Measurements from ENCODE around the gene OR1S2.

Gene OR1S2

DNA sequence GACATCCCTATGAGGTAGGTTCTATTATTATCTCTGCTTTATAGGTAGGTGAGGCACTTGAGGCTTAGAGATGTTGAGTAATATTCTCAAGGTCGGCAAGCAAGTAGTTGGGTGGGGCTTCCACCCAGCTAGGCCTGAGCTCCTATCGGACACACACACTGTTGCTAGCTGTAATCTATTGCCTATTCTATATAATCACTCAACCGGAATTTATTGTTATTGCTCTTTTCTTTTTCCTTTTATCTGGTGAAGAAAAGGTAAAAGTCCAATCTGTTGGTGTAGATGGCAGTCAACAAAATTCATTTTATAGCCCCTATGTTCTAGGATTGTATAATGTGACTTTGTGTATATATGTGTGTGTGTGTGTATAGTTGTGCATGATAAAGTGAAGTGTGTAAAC lies 11.7 kb downstream of the OR1S2 start:
- Histone ChIP-seq H3K79me2 (no peaks in the 10 kb centered on the region), H3K4me2 (ENCODE audit: low read length) (no peak overlapping the region), H3K9me3 (ENCODE audit: control insufficient read depth, low read length) (no peaks in the 10 kb centered on the region), H3K9ac (no peak overlapping the region), H3K27ac (no peak overlapping the region), H3K36me3 (ENCODE audit: control insufficient read depth, insufficient read depth, low read length) (no peaks in the 10 kb centered on the region), H3K4me1 (no peaks in the 10 kb centered on the region), H3K27me3 (ENCODE audit: control insufficient read depth, insufficient read depth, low read length) (no peaks in the 10 kb centered on the region), H3K4me3 (ENCODE audit: low read depth, low read length) (no peak overlapping the region), H2AFZ (no peak overlapping the region)
- TF ChIP-seq, protein P1, sequence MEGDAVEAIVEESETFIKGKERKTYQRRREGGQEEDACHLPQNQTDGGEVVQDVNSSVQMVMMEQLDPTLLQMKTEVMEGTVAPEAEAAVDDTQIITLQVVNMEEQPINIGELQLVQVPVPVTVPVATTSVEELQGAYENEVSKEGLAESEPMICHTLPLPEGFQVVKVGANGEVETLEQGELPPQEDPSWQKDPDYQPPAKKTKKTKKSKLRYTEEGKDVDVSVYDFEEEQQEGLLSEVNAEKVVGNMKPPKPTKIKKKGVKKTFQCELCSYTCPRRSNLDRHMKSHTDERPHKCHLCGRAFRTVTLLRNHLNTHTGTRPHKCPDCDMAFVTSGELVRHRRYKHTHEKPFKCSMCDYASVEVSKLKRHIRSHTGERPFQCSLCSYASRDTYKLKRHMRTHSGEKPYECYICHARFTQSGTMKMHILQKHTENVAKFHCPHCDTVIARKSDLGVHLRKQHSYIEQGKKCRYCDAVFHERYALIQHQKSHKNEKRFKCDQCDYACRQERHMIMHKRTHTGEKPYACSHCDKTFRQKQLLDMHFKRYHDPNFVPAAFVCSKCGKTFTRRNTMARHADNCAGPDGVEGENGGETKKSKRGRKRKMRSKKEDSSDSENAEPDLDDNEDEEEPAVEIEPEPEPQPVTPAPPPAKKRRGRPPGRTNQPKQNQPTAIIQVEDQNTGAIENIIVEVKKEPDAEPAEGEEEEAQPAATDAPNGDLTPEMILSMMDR (IDR thresholded peaks at IDR 0.05), result no peak

- TF ChIP-seq, protein P1 (IDR thresholded peaks at IDR 0.05), result no peak
- H3K36me3 ChIP-seq (ENCODE audit: control insufficient read depth, insufficient read depth, low read length), result no peaks in the 10 kb centered on the region
These were observed 15.2 kb downstream of the OR1S2 start, which contains the start of gene OR9Q2 for GRCh38 chr11:58188770-58189169. TSS of gene OR9Q2 (plus strand) at chr11:58189070. CDS start at chr11:58190491, 1,421 bp downstream.

DNA sequence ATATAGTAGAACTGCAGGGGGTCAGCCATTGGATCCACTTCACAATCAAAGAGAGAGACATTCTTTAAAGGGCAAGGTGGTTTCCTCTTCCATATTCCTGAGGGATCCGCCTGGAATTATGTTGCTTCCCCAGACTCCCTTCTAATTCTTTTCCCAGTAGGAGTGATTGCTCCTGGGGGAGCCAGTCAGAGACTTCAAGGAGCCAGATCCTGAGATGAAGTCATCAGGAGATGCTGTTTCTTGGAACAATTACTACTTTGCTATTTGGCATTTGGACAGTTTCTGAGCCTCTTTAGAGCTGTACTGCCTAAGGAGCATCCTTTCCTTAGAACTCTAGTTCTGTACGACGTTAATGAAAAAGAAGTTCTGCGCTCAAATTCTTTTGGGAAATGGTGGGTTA lies 17.0 kb downstream of the OR1S2 start:
- Histone ChIP-seq H3K4me3 (ENCODE audit: low read depth, low read length) (no peak overlapping the region), H3K27ac (no peak overlapping the region)

More at GRCh38 chr11:58188770-58189169, 15.2 kb downstream of the OR1S2 start, which contains the start of gene OR9Q2:
- no peak within 1 kb of the TSS for H3K27ac ChIP-seq
- H3K27me3 ChIP-seq (ENCODE audit: control insufficient read depth, insufficient read depth, low read length), result no peaks in the 10 kb centered on the region
- no peaks in the 10 kb centered on the region for H3K79me2 ChIP-seq
- no peak within 1 kb of the TSS for H2AFZ ChIP-seq
- H3K9me3 ChIP-seq (ENCODE audit: control insufficient read depth, low read length), result no peaks in the 10 kb centered on the region
- H3K4me1 ChIP-seq, result no peaks in the 10 kb centered on the region
- no peak within 1 kb of the TSS for H3K9ac ChIP-seq
- no peak within 1 kb of the TSS for H3K4me3 ChIP-seq (ENCODE audit: low read depth, low read length)
- no peak within 1 kb of the TSS for H3K4me2 ChIP-seq (ENCODE audit: low read length)

DNA sequence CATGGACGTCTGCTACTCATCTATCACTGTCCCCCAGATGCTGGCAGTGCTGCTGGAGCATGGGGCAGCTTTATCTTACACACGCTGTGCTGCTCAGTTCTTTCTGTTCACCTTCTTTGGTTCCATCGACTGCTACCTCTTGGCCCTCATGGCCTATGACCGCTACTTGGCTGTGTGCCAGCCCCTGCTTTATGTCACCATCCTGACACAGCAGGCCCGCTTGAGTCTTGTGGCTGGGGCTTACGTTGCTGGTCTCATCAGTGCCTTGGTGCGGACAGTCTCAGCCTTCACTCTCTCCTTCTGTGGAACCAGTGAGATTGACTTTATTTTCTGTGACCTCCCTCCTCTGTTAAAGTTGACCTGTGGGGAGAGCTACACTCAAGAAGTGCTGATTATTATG lies 24.3 kb downstream of the OR1S2 start:
- Histone ChIP-seq H3K4me2 (ENCODE audit: low read length) (no peak overlapping the region), H3K9me3 (ENCODE audit: control insufficient read depth, low read length) (no peaks in the 10 kb centered on the region), H3K36me3 (ENCODE audit: control insufficient read depth, insufficient read depth, low read length) (no peaks in the 10 kb centered on the region), H3K4me3 (ENCODE audit: low read depth, low read length) (no peak overlapping the region), H3K27ac (no peak overlapping the region), H3K9ac (no peak overlapping the region), H2AFZ (no peak overlapping the region), H3K4me1 (no peaks in the 10 kb centered on the region), H3K27me3 (ENCODE audit: control insufficient read depth, insufficient read depth, low read length) (no peaks in the 10 kb centered on the region), H3K79me2 (no peaks in the 10 kb centered on the region)
- TF ChIP-seq, protein P1 (IDR thresholded peaks at IDR 0.05), result no peak

More for the DNA sequence above, 17.0 kb downstream of the OR1S2 start:
- H3K36me3 ChIP-seq (ENCODE audit: control insufficient read depth, insufficient read depth, low read length), result no peaks in the 10 kb centered on the region
- H3K9ac ChIP-seq, result no peak overlapping the region
- H2AFZ ChIP-seq, result no peak overlapping the region
- no peaks in the 10 kb centered on the region for H3K27me3 ChIP-seq (ENCODE audit: control insufficient read depth, insufficient read depth, low read length)
- H3K79me2 ChIP-seq, result no peaks in the 10 kb centered on the region
- no peak overlapping the region for H3K4me2 ChIP-seq (ENCODE audit: low read length)
- TF ChIP-seq, protein P1 (IDR thresholded peaks at IDR 0.05), result no peak
- no peaks in the 10 kb centered on the region for H3K4me1 ChIP-seq
- H3K9me3 ChIP-seq (ENCODE audit: control insufficient read depth, low read length), result no peaks in the 10 kb centered on the region

DNA sequence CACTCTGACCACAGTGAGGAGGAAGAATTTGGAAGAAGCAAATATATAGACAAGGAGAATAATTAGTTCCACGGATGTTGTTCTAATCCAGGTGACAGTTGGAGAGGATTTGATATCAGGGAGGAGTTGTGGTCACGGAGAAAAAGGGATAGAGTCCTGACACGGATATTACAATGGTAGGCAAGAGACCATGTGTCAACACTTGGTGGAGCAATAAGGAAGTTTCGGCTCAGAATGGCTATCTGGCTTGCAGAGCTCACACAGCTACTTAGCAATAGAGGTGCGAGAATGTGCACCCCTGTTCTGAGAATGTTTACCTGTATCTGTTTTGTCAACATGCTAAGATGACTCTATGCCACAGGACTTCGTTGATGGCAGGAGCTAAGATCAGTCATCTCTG lies 25.5 kb downstream of the OR1S2 start:
- no peaks in the 10 kb centered on the region for H3K36me3 ChIP-seq (ENCODE audit: control insufficient read depth, insufficient read depth, low read length)
- TF ChIP-seq, protein P1 (IDR thresholded peaks at IDR 0.05), result no peak
- H3K4me3 ChIP-seq (ENCODE audit: low read depth, low read length), result no peak overlapping the region
- no peak overlapping the region for H2AFZ ChIP-seq
- no peak overlapping the region for H3K4me2 ChIP-seq (ENCODE audit: low read length)
- H3K27me3 ChIP-seq (ENCODE audit: control insufficient read depth, insufficient read depth, low read length), result no peaks in the 10 kb centered on the region
- no peaks in the 10 kb centered on the region for H3K9me3 ChIP-seq (ENCODE audit: control insufficient read depth, low read length)
- H3K79me2 ChIP-seq, result no peaks in the 10 kb centered on the region
- no peaks in the 10 kb centered on the region for H3K4me1 ChIP-seq
- H3K9ac ChIP-seq, result no peak overlapping the region
- no peak overlapping the region for H3K27ac ChIP-seq

Measured in parathyroid adenoma (tissue), 2 donors.